ENCODE data around the gene KIF3C. TPM values are rescaled to one million over a fixed set of nuclear protein-coding genes. Genes with fewer than 3 reads are reported as not detected.
A peak's percentile ranks its signal among the peaks of the same experiment; 100 is the strongest.
"Not testable (repeated sequence)": the region's sequence is repeated elsewhere in the genome, so short reads cannot be mapped to it uniquely, and the experiment has no call there.

Gene KIF3C
- total and polyA plus RNA-seq, 4 donors = 5.5 to 20.7 (median 10.0) TPM

- Histone ChIP-seq H3K36me3 (ENCODE audit: control insufficient read depth in 1 of 2, insufficient read depth in 2 of 2, low read length in 1 of 2) (no peaks in the 10 kb centered on the region), H3K9me3 (ENCODE audit: control insufficient read depth, low read length) (no peaks in the 10 kb centered on the region), H3K27ac (ENCODE audit: low read depth in 1 of 2, low read length in 2 of 2) (no peak overlapping the region), H3K27me3 (ENCODE audit: control insufficient read depth in 1 of 2, insufficient read depth in 2 of 2, low read length in 1 of 2) (no peaks in the 10 kb centered on the region), H3K4me3 (ENCODE audit: low read length in 2 of 2) (no peak overlapping the region), H3K4me1 (ENCODE audit: control insufficient read depth in 1 of 2, insufficient read depth in 2 of 2, low read length in 2 of 2) (no peaks in the 10 kb centered on the region)
- no peak for DNase-seq
- 70 to 73% methylated on average over 12 of the region's 12 CpGs for WGBS, 2 donors
- ATAC-seq (ENCODE audit: low FRiP score) = no peak
- intact Hi-C loops (cut with DNase I) = no loop called here
Measured at GRCh38 chr2:25920786-25921415, 61.4 kb downstream of the KIF3C start.

GRCh38 chr2:25920336-25920735, 62.0 kb downstream of the KIF3C start:
- Histone ChIP-seq H3K4me3 (ENCODE audit: low read length in 2 of 2) (no peak overlapping the region), H3K4me1 (ENCODE audit: control insufficient read depth in 1 of 2, insufficient read depth in 2 of 2, low read length in 2 of 2) (no peaks in the 10 kb centered on the region), H3K9me3 (ENCODE audit: control insufficient read depth, low read length) (no peaks in the 10 kb centered on the region), H3K27ac (ENCODE audit: low read depth in 1 of 2, low read length in 2 of 2) (no peak overlapping the region), H3K27me3 (ENCODE audit: control insufficient read depth in 1 of 2, insufficient read depth in 2 of 2, low read length in 1 of 2) (no peaks in the 10 kb centered on the region), H3K36me3 (ENCODE audit: control insufficient read depth in 1 of 2, insufficient read depth in 2 of 2, low read length in 1 of 2) (no peaks in the 10 kb centered on the region)
- 93 to 94% methylated on average over 5 of the region's 5 CpGs for WGBS, 2 donors
- DNase-seq = no peak
- intact Hi-C loops (cut with DNase I) = no loop called here
- no peak for ATAC-seq (ENCODE audit: low FRiP score)

GRCh38 chr2:25917832-25918231, 64.5 kb downstream of the KIF3C start:
- Histone ChIP-seq H3K36me3 (ENCODE audit: control insufficient read depth in 1 of 2, insufficient read depth in 2 of 2, low read length in 1 of 2) (no peaks in the 10 kb centered on the region), H3K9me3 (ENCODE audit: control insufficient read depth, low read length) (no peaks in the 10 kb centered on the region), H3K27ac (ENCODE audit: low read depth in 1 of 2, low read length in 2 of 2) (no peak overlapping the region), H3K4me1 (ENCODE audit: control insufficient read depth in 1 of 2, insufficient read depth in 2 of 2, low read length in 2 of 2) (no peaks in the 10 kb centered on the region), H3K27me3 (ENCODE audit: control insufficient read depth in 1 of 2, insufficient read depth in 2 of 2, low read length in 1 of 2) (no peaks in the 10 kb centered on the region), H3K4me3 (ENCODE audit: low read length in 2 of 2) (no peak overlapping the region)
- intact Hi-C loops (cut with DNase I) = no loop called here
- ATAC-seq (ENCODE audit: low FRiP score) = no peak
- WGBS, 2 donors = 82 to 86% methylated on average over 3 of the region's 3 CpGs
- DNase-seq = no peak

DNA sequence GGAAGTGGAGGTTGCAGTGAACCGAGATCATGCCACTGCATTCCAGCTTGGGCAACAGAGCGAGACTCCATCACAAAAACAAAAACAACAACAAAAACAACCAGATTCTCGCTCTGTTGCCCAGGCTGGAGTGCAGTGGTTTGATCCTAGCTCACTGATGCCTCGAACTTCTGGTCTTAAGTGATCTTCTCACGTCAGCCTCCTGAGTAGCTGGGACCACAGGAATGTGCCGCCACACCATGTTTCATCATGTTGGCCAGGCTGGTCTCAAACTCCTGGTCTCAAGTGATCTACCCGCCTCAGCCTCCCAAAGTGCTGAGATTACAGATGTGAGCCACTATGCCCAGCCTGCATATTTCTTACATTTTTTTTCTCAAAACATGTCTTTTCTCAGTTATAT, 64.9 kb downstream of the KIF3C start:
- intact Hi-C loops (cut with DNase I); H3K27me3 ChIP-seq (ENCODE audit: control insufficient read depth in 1 of 2, insufficient read depth in 2 of 2, low read length in 1 of 2); H3K27ac ChIP-seq (ENCODE audit: low read depth in 1 of 2, low read length in 2 of 2); H3K4me3 ChIP-seq (ENCODE audit: low read length in 2 of 2); H3K4me1 ChIP-seq (ENCODE audit: control insufficient read depth in 1 of 2, insufficient read depth in 2 of 2, low read length in 2 of 2); H3K36me3 ChIP-seq (ENCODE audit: control insufficient read depth in 1 of 2, insufficient read depth in 2 of 2, low read length in 1 of 2); H3K9me3 ChIP-seq (ENCODE audit: control insufficient read depth, low read length); ATAC-seq (ENCODE audit: low FRiP score): not testable (repeated sequence)
- WGBS, 2 donors = 80% methylated on average over 7 of the region's 7 CpGs
- peak in 1 of 2 donors; percentile 26 for DNase-seq

DNA sequence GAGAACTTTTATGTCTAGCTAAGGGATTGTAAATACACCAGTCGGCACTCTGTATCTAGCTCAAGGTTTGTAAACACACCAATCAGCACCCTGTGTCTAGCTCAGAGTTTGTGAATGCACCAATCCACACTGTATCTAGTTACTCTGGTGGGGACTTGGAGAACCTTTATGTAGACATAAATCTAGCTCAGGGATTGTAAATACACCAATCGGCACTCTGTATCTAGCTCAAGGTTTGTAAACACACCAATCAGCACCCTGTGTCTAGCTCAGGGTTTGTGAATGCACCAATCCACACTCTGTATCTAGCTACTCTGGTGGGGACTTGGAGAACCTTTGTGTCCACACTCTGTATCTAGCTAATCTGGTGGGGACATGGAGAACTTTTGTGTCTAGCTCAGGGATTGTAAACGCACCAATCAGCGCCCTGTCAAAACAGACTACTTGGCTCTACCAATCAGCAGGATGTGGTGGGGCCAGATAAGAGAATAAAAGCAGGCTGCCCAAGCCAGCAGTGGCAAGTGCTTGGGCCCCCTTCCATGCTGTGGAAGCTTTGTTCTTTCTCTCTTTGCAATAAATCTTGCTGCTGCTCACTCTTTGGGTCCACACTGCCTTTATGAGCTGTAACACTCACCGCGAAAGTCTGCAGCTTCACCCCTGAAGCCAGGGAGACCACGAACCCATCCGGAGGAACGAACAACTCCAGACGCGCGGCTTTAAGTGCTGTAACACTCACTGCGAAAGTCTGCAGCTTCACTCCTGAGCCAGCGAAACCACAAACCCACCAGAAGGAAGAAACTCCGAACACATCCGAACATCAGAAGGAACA, 66.1 kb downstream of the KIF3C start:
- H3K9me3 ChIP-seq (ENCODE audit: control insufficient read depth, low read length); H3K27ac ChIP-seq (ENCODE audit: low read depth in 1 of 2, low read length in 2 of 2); intact Hi-C loops (cut with DNase I); H3K4me1 ChIP-seq (ENCODE audit: control insufficient read depth in 1 of 2, insufficient read depth in 2 of 2, low read length in 2 of 2); ATAC-seq (ENCODE audit: low FRiP score); H3K36me3 ChIP-seq (ENCODE audit: control insufficient read depth in 1 of 2, insufficient read depth in 2 of 2, low read length in 1 of 2); H3K27me3 ChIP-seq (ENCODE audit: control insufficient read depth in 1 of 2, insufficient read depth in 2 of 2, low read length in 1 of 2); H3K4me3 ChIP-seq (ENCODE audit: low read length in 2 of 2): not testable (repeated sequence)
- 70 to 73% methylated on average over 16 of the region's 16 CpGs for WGBS, 2 donors
- peak in 1 of 2 donors; percentile 33 for DNase-seq

DNA sequence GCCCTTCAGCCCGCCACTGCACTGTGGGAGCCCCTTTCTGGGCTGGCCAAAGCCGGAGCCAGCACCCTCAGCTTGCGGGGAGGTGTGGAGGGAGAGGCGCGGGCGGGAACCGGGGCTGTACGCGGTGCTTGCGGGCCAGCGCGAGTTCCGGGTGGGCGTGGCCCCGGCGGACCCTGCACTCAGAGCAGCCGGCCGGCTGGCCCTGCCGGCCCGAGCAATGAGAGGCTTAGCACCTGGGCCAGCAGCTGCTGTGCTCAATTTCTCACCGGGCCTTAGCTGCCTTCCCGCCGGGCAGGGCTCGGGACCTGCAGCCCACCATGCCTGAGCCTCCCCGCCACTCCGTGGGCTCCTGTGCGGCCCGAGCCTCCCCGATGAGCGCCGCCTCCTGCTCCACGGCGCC, 66.9 kb downstream of the KIF3C start:
- H3K27me3 ChIP-seq (ENCODE audit: control insufficient read depth in 1 of 2, insufficient read depth in 2 of 2, low read length in 1 of 2); H3K36me3 ChIP-seq (ENCODE audit: control insufficient read depth in 1 of 2, insufficient read depth in 2 of 2, low read length in 1 of 2); DNase-seq; H3K9me3 ChIP-seq (ENCODE audit: control insufficient read depth, low read length); intact Hi-C loops (cut with DNase I); H3K4me3 ChIP-seq (ENCODE audit: low read length in 2 of 2); ATAC-seq (ENCODE audit: low FRiP score); H3K4me1 ChIP-seq (ENCODE audit: control insufficient read depth in 1 of 2, insufficient read depth in 2 of 2, low read length in 2 of 2); H3K27ac ChIP-seq (ENCODE audit: low read depth in 1 of 2, low read length in 2 of 2): not testable (repeated sequence)
- 96 to 97% methylated on average over 23 to 33 of the region's 33 CpGs for WGBS, 2 donors

GRCh38 chr2:25913696-25913973, 68.7 kb downstream of the KIF3C start:
- H3K27me3 ChIP-seq (ENCODE audit: control insufficient read depth in 1 of 2, insufficient read depth in 2 of 2, low read length in 1 of 2); H3K36me3 ChIP-seq (ENCODE audit: control insufficient read depth in 1 of 2, insufficient read depth in 2 of 2, low read length in 1 of 2); intact Hi-C loops (cut with DNase I); H3K27ac ChIP-seq (ENCODE audit: low read depth in 1 of 2, low read length in 2 of 2); H3K9me3 ChIP-seq (ENCODE audit: control insufficient read depth, low read length); H3K4me3 ChIP-seq (ENCODE audit: low read length in 2 of 2); H3K4me1 ChIP-seq (ENCODE audit: control insufficient read depth in 1 of 2, insufficient read depth in 2 of 2, low read length in 2 of 2); ATAC-seq (ENCODE audit: low FRiP score); DNase-seq: not testable (repeated sequence)
- WGBS, 2 donors = 82 to 83% methylated on average over 9 of the region's 9 CpGs

DNA sequence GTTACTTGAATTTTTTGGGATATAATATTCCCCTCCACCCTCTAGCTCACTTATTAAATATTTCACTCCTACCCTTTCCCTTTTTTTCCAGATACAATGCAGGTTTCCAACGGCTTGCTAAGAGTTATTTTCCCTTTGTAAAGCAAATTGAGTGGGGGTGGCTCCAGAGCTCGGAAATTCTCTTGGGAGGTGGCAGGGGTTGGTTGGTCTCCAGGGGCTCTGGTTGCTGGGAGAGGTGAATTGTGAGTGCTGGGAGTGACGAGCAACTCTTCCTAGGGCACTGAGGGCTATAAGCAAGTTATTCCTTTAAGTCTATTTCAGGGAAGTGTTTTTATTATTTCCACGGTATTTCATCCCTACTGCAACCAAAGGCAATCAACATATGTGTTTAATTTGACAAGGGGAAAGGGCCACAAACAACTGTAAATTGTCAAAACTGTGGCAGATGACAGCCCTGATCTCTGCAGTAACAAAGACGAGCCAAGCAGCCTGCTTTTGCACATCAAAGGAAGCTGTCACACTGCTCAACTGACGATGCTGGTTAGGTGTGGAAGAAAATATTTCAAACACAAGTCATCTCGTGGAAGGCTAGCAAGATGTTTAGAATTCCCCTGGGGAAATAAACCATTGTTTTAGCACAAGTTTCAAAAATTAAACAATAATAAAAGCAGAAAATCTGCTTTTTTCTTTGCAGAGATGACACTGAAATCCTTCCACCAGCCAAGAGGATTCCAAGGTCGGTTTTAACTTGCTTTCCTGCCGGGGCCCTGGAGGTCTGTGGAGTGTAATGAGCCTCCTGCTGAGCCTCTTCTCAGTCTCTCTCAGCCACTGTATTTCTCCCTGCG, 69.2 kb downstream of the KIF3C start:
- Histone ChIP-seq H3K36me3 (ENCODE audit: control insufficient read depth in 1 of 2, insufficient read depth in 2 of 2, low read length in 1 of 2) (no peaks in the 10 kb centered on the region), H3K9me3 (ENCODE audit: control insufficient read depth, low read length) (no peaks in the 10 kb centered on the region), H3K4me3 (ENCODE audit: low read length in 2 of 2) (no peak overlapping the region), H3K27me3 (ENCODE audit: control insufficient read depth in 1 of 2, insufficient read depth in 2 of 2, low read length in 1 of 2) (no peaks in the 10 kb centered on the region), H3K4me1 (ENCODE audit: control insufficient read depth in 1 of 2, insufficient read depth in 2 of 2, low read length in 2 of 2) (no peaks in the 10 kb centered on the region), H3K27ac (ENCODE audit: low read depth in 1 of 2, low read length in 2 of 2) (no peak overlapping the region)
- intact Hi-C loops (cut with DNase I) = no loop called here
- WGBS, 2 donors = 13 to 16% methylated on average over 10 of the region's 10 CpGs
- no peak for DNase-seq
- ATAC-seq (ENCODE audit: low FRiP score) = no peak

Data from aorta (tissue), 5 donors.